GM12878 (cell line): ENCODE measurements around the gene LRBA.

ENCODE experiments used
- BMI1 ChIP-seq: fragments of 450-650 bp; IDR thresholded peaks from 2 replicates; pipeline ENCODE4 v1.6.1; 2016; ENCODE audit warnings: mild to moderate bottlenecking, moderate library complexity, borderline replicate concordance
- CREM ChIP-seq: IDR thresholded peaks from 2 replicates; pipeline ENCODE4 v1.6.1; 2014; ENCODE audit warnings: antibody characterized with exemption, low read depth
- CTCF ChIP-seq, 3 experiments: IDR thresholded peaks in 2 of 3; conservative IDR thresholded peaks in 1 of 3; 2 replicates each; pipeline ENCODE4 v1.5.1; 2011; ENCODE audit warnings: low read depth in 3 of 3, low read length in 3 of 3, mild to moderate bottlenecking in 3 of 3, control low read depth in 2 of 3, moderate library complexity in 2 of 3, inconsistent platforms in 1 of 3, mixed read lengths in 1 of 3; ENCODE audit not compliant: control insufficient read depth in 2 of 3, insufficient read depth in 1 of 3; ENCODE audit errors: extremely low read depth in 1 of 3
- POLR2A ChIP-seq: IDR thresholded peaks from 2 replicates; pipeline ENCODE4 v1.6.1; 2011; ENCODE audit warnings: low read depth, mild to moderate bottlenecking, low read length
- SRF ChIP-seq, 2 experiments: IDR thresholded peaks; 2 replicates each; pipeline ENCODE4 v1.6.1; 2011; ENCODE audit warnings: low read depth in 2 of 2, low read length in 2 of 2, mild to moderate bottlenecking in 1 of 2, moderate library complexity in 1 of 2
- ZZZ3 ChIP-seq: IDR thresholded peaks from 2 replicates; pipeline ENCODE4 v1.6.1; 2011; ENCODE audit warnings: low read depth; ENCODE audit not compliant: control insufficient read depth, insufficient read length
- TF ChIP-seq, protein P1 (sequence below): fragments of 450-650 bp; IDR thresholded peaks from 2 replicates; pipeline ENCODE4 v1.6.1; 2016; ENCODE audit warnings: mild to moderate bottlenecking

- TF ChIP-seq ZZZ3 (no peak), BMI1 (no peak), CTCF (IDR thresholded peaks at IDR 0.05 in 2 of 3, conservative IDR thresholded peaks at IDR 0.05 in 1 of 3; ENCODE audit: control insufficient read depth in 2 of 3, extremely low read depth in 1 of 3, insufficient read depth in 1 of 3, low read depth in 3 of 3, low read length in 3 of 3) (no peak), CREM (no peak), SRF (IDR thresholded peaks at IDR 0.05; ENCODE audit: low read depth in 2 of 2, low read length in 2 of 2) (no peak), POLR2A (no peak)
- TF ChIP-seq, protein P1, sequence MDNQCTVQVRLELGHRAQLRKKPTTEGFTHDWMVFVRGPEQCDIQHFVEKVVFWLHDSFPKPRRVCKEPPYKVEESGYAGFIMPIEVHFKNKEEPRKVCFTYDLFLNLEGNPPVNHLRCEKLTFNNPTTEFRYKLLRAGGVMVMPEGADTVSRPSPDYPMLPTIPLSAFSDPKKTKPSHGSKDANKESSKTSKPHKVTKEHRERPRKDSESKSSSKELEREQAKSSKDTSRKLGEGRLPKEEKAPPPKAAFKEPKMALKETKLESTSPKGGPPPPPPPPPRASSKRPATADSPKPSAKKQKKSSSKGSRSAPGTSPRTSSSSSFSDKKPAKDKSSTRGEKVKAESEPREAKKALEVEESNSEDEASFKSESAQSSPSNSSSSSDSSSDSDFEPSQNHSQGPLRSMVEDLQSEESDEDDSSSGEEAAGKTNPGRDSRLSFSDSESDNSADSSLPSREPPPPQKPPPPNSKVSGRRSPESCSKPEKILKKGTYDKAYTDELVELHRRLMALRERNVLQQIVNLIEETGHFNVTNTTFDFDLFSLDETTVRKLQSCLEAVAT: no peak
Observed at GRCh38 chr4:150632639-150633038, 382.4 kb downstream of the LRBA start.
